Subcutaneous adipose tissue (tissue), 4 donors: ENCODE measurements around the gene BMX. TPM values are rescaled to one million over a fixed set of nuclear protein-coding genes. Genes with fewer than 3 reads are reported as not detected.

Experiments used
- total RNA-seq, 4 donors: library from RNA; depleted of rRNA; stranded (reverse); fragments of >200 nt; gene quantifications; one replicate each; pipeline ENCODE4 v1.1.0, GENCODE V29; 2016
- TF ChIP-seq, protein P1 (sequence below): fragments of 450-650 bp; IDR thresholded peaks from one replicate; pipeline ENCODE4 v1.5.1; 2016; ENCODE audit warnings: low read depth, mild to moderate bottlenecking, control low read depth, antibody characterized with exemption, moderate library complexity

Gene BMX
- total RNA-seq, 4 donors from 2014 or later: 1.0 to 5.7 (median 2.8) TPM

DNA sequence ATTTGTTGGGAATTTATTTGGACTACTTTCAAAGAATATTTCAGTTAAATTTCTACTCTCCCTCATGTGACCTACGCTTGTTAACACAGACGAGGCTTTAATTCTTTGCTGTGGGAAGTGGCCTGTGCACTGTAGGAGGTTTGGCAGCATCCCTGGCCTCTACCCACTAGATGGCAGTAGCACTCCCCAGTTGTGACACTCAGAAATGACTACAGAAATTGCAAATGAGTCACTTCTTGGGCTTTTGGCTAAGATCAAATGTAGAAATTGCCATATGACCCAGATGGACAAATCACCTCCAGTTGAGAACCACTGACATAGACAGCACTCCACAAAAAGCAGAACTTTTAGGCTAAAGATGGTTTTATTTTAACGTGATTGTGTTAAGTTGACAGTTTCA is 29.6 kb upstream of the BMX start:
- TF ChIP-seq, protein P1, sequence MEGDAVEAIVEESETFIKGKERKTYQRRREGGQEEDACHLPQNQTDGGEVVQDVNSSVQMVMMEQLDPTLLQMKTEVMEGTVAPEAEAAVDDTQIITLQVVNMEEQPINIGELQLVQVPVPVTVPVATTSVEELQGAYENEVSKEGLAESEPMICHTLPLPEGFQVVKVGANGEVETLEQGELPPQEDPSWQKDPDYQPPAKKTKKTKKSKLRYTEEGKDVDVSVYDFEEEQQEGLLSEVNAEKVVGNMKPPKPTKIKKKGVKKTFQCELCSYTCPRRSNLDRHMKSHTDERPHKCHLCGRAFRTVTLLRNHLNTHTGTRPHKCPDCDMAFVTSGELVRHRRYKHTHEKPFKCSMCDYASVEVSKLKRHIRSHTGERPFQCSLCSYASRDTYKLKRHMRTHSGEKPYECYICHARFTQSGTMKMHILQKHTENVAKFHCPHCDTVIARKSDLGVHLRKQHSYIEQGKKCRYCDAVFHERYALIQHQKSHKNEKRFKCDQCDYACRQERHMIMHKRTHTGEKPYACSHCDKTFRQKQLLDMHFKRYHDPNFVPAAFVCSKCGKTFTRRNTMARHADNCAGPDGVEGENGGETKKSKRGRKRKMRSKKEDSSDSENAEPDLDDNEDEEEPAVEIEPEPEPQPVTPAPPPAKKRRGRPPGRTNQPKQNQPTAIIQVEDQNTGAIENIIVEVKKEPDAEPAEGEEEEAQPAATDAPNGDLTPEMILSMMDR: no peak

DNA sequence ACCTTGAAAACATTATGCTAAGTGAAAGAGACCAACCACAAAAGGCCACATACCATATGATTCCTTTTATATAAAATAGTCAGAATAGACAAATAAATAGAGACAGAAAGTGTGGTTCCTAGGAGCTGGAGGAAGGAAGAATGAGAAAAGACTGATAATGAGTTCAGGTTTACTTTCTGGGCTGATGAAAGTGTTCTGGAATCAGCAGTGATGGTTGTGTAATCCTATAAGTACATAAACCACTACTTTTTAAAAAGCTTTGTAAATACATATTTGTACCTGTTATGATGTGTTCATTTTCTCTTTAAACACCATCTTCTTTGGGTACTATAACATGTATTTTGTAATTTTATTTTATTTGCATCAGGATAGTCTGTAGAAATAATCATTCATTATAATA is 28.1 kb upstream of the BMX start:
- TF ChIP-seq, protein P1: no peak

DNA sequence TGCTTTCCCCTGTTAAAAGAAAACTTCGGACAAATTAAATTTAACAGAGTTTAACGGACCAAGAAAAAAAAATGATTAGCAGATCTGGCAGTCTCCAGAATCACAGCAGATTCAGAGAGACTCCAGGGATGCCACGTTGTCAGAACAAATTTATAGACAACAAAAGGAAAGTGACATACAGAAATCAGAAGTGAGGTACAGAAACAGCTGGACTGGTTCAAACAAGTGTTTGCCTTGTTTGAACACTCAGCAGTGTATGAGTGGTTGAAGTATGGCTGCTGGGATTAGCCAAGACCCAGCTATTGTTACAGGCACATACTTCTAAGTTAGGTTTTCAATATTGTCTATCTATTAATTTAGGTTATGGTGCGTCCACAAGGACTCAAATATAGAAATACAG is 26.6 kb upstream of the BMX start:
- TF ChIP-seq, protein P1: no peak

DNA sequence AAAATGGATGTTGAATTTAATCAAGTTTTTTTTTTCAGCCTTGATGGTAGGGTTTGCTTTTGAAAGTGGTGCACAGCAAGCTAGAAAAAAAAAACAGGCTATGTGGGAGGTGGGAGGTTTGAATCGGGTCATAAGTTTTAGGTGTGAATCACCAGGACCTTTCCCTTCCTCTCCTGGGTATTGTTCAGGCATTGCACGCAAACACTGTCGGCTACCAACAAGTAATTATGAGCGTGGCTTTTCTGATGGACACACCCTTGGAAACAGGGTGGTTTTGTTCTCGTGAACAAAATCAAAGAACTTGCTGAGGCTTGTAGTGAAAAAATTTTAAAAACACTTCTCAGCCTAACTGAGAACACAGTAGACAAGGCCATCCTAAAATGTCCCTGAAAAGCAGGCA is 25.6 kb upstream of the BMX start:
- TF ChIP-seq, protein P1: no peak

DNA sequence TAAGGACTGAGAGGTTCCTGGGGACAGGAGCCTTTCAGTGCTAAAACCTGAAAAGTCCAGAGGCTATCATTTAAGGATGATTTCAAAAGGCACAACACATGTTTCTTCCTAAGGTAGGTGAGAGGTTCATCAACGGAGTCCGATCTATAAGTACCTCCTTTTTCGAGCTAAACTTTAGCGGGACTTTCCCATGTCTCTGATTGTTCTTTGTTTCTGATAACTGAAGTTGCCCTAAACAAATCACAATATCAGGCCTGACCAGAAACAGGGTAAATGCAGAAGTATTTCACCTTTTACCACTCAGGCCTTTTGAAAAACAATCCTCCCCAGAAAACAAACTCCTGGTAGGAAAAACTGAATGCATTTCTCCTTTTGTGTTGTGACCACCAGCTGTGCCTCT is 25.1 kb upstream of the BMX start:
- TF ChIP-seq, protein P1: no peak

DNA sequence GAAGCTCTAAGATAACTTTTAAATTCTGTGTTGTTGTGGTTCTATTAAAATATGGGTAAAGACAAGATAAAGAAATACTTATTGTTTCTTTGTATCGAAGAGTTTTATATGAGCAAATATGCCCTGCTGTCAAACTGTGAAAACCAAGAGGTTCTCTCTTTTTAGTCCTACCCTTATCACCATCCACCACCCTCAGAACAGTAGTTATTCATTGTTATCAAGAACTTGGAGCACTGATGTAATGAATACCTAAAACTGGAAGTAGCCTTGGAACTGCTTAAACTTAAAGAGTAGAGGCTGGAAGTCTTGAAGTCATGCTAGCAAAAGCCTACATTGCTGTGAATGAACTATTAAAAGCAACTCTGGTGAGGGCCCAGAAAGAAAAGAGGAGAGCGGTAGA is 16.7 kb upstream of the BMX start:
- TF ChIP-seq, protein P1: no peak

DNA sequence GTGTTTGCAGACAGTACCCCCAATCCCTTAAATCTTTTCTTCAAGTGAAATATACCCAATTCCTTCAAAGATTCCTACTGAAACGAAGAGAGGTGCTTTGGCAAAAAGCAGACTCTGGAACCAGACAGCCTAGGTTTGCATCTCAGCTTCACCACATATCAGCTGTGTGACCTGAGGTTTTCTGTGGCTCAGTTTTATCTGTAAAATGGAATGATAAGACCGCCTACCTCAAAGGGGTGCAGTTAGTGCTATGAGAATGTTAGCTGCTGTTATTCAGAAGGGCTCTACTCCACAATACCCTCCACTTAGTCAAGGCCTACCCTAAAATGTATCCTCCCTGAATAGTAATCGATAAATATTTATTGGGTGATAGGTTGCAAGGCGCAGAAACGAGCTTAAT is 8.1 kb upstream of the BMX start:
- TF ChIP-seq, protein P1: no peak
